H1 (cell line): Measurements from ENCODE around the gene DYDC1.

Experiments used
- BRCA1 ChIP-seq: IDR thresholded peaks from 2 replicates; pipeline ENCODE4 v1.6.1; 2012; ENCODE audit warnings: low read depth, low read length, improper control_type of control experiment
- CHD2 ChIP-seq: IDR thresholded peaks from 2 replicates; pipeline ENCODE4 v1.6.1; 2012; ENCODE audit warnings: low read length, improper control_type of control experiment
- CTCF ChIP-seq, 3 experiments: IDR thresholded peaks; 1 replicate in 2 of 3; 2 replicates in 1 of 3; pipeline versions ENCODE4 v1.5.1 to v1.6.1; 2011; ENCODE audit warnings: low read length in 3 of 3, mild to moderate bottlenecking in 3 of 3, inconsistent platforms in 2 of 3, low read depth in 1 of 3, moderate library complexity in 1 of 3; ENCODE audit not compliant: insufficient read depth in 1 of 3; ENCODE audit errors: control extremely low read depth in 1 of 3
- HDAC2 ChIP-seq, 2 experiments: fragments of 300-600 bp in 1 of 2; sonication (generic) in 1 of 2; IDR thresholded peaks; 2 replicates each; pipeline ENCODE4 v1.6.1; 2011 to 2012; ENCODE audit warnings: low read depth in 2 of 2, low read length in 2 of 2, mild to moderate bottlenecking in 2 of 2, moderate library complexity in 2 of 2, borderline replicate concordance in 1 of 2, inconsistent platforms in 1 of 2
- JUN ChIP-seq: IDR thresholded peaks from 2 replicates; pipeline ENCODE4 v1.6.1; 2011; ENCODE audit warnings: low read depth, mild to moderate bottlenecking, improper control_type of control experiment, low read length
- NRF1 ChIP-seq: IDR thresholded peaks from 2 replicates; pipeline ENCODE4 v1.6.1; 2011; ENCODE audit warnings: mild to moderate bottlenecking, low read depth, low read length, improper control_type of control experiment
- SP4 ChIP-seq: IDR thresholded peaks from 2 replicates; pipeline ENCODE4 v1.6.1; 2012; ENCODE audit warnings: low read length, inconsistent platforms
- TCF12 ChIP-seq: IDR thresholded peaks from 2 replicates; pipeline ENCODE4 v1.6.1; 2011; ENCODE audit warnings: low read depth, mild to moderate bottlenecking, low read length

- no peak for TF ChIP-seq HDAC2 (IDR thresholded peaks at IDR 0.05; ENCODE audit: borderline replicate concordance in 1 of 2, low read depth in 2 of 2, low read length in 2 of 2)
- no peak for TF ChIP-seq TCF12
- TF ChIP-seq CHD2, result no peak
- no peak for TF ChIP-seq BRCA1
- TF ChIP-seq CTCF (IDR thresholded peaks at IDR 0.05; ENCODE audit: control extremely low read depth in 1 of 3, insufficient read depth in 1 of 3, low read depth in 1 of 3, low read length in 3 of 3), result no peak
- TF ChIP-seq NRF1, result no peak
- TF ChIP-seq JUN, result no peak
- TF ChIP-seq SP4, result no peak
These were observed 23.6 kb upstream of the DYDC1 start for GRCh38 chr10:80380185-80380584.
